HepG2 (cell line): Measurements from ENCODE around the gene FANK1. TPM values are rescaled to one million over a fixed set of nuclear protein-coding genes. Genes with fewer than 3 reads are reported as not detected.

Experiments
- ARHGAP35 ChIP-seq: sonication (generic); formaldehyde crosslinking; IDR thresholded peaks from 2 replicates; pipeline ENCODE4 v1.9.0; 2022; ENCODE audit warnings: mild to moderate bottlenecking, inconsistent platforms, moderate library complexity, missing genetic modification reagents, borderline replicate concordance
- BRCA1 ChIP-seq: sonication (generic); formaldehyde crosslinking; IDR thresholded peaks from 2 replicates; pipeline ENCODE4 v1.4.0; 2020; ENCODE audit warnings: missing genetic modification reagents
- CEBPB ChIP-seq: IDR thresholded peaks from 2 replicates; pipeline ENCODE4 v1.6.1; 2011; ENCODE audit warnings: low read depth, low read length, improper control_type of control experiment, borderline replicate concordance
- E2F2 ChIP-seq: sonication (generic); formaldehyde crosslinking; IDR thresholded peaks from 2 replicates; pipeline ENCODE4 v1.4.0; 2020; ENCODE audit warnings: missing genetic modification reagents, borderline replicate concordance
- FOXA3 ChIP-seq: IDR thresholded peaks from 2 replicates; pipeline ENCODE4 v1.6.1; 2016; ENCODE audit warnings: missing genetic modification reagents, missing compliant biosample characterization
- GPBP1L1 ChIP-seq: sonication (generic); formaldehyde crosslinking; IDR thresholded peaks from 2 replicates; pipeline ENCODE4 v1.5.0; 2020; ENCODE audit warnings: mild to moderate bottlenecking, missing genetic modification reagents
- MLX ChIP-seq: IDR thresholded peaks from 2 replicates; pipeline ENCODE4 v1.6.1; 2016
- MTF1 ChIP-seq: sonication (generic); formaldehyde crosslinking; IDR thresholded peaks from 2 replicates; pipeline ENCODE4 v1.5.0; 2020; ENCODE audit warnings: missing genetic modification reagents
- MXD1 ChIP-seq: sonication (generic); formaldehyde crosslinking; IDR thresholded peaks from 2 replicates; pipeline ENCODE4 v1.4.0; 2020; ENCODE audit warnings: mild to moderate bottlenecking, missing genetic modification reagents
- NCOR1 ChIP-seq: fragments of 200-600 bp; sonication (generic); IDR thresholded peaks from 2 replicates; pipeline ENCODE4 v1.7.0; 2017; ENCODE audit warnings: antibody characterized with exemption, low read length, borderline replicate concordance
- SRSF1 ChIP-seq: fragments of 200-400 bp; formaldehyde crosslinking; optimal IDR thresholded peaks from 2 replicates; pipeline ENCODE3; 2017; ENCODE audit warnings: mild to moderate bottlenecking, low read depth, low read length, moderate library complexity
- TIGD3 ChIP-seq: sonication (generic); formaldehyde crosslinking; IDR thresholded peaks from 2 replicates; pipeline ENCODE4 v1.5.1; 2020; ENCODE audit warnings: mild to moderate bottlenecking, missing genetic modification reagents, borderline replicate concordance
- USF2 ChIP-seq, 2 experiments: sonication (generic) in 1 of 2; formaldehyde crosslinking in 1 of 2; IDR thresholded peaks; 2 replicates each; pipeline versions ENCODE4 v1.5.1 to v1.6.1; 2011 to 2020; ENCODE audit warnings: borderline replicate concordance in 1 of 2, low read depth in 1 of 2, low read length in 1 of 2, mild to moderate bottlenecking in 1 of 2, missing genetic modification reagents in 1 of 2, moderate library complexity in 1 of 2
- ZFP41 ChIP-seq: sonication (generic); formaldehyde crosslinking; IDR thresholded peaks from 2 replicates; pipeline ENCODE4 v1.4.0; 2020; ENCODE audit warnings: mild to moderate bottlenecking, missing genetic modification reagents, borderline replicate concordance
- ZMYM2 ChIP-seq: sonication (generic); formaldehyde crosslinking; IDR thresholded peaks from 2 replicates; pipeline ENCODE4 v1.8.0; 2022; ENCODE audit warnings: mild to moderate bottlenecking, missing genetic modification reagents
- ZNF350 ChIP-seq: sonication (generic); formaldehyde crosslinking; IDR thresholded peaks from 2 replicates; pipeline ENCODE4 v1.4.0; 2020; ENCODE audit warnings: mild to moderate bottlenecking, low read depth, missing genetic modification reagents, borderline replicate concordance
- ZNF816 ChIP-seq: sonication (generic); formaldehyde crosslinking; IDR thresholded peaks from 2 replicates; pipeline ENCODE4 v1.8.0; 2022; ENCODE audit warnings: missing genetic modification reagents, mild to moderate bottlenecking, borderline replicate concordance
- polyA plus RNA-seq, 8 experiments: library from polyadenylated mRNA; depleted of rRNA in 3 of 8; stranded (reverse) in 7 of 8; unstranded in 1 of 8; fragments of >200 nt; fragmentation: Illumina TruSeq in 4 of 8; extraction: Trizol in 4 of 8; gene quantifications; 2 replicates each; pipeline versions ENCODE4 v1.2.1 to v1.2.3, GENCODE V29; 2011 to 2016; ENCODE audit warnings: low read depth in 4 of 8, missing spikeins in 1 of 8, mixed read lengths in 1 of 8; ENCODE audit not compliant: insufficient read depth in 1 of 8
- total RNA-seq, 5 experiments: library from RNA; depleted of rRNA; stranded (reverse); fragments of >200 nt; fragmentation: Illumina TruSeq; extraction: Trizol; gene quantifications; 2 replicates each; pipeline ENCODE4 v1.2.3, GENCODE V29; 2016; ENCODE audit warnings: low read depth in 1 of 5

The FANK1 gene
- total and polyA plus RNA-seq, 2 of the 13 experiments (the other 11 are each of a cell fraction or from before 2014, with no cell fraction given): 0.22 TPM; not detected in 1

- TF ChIP-seq TIGD3 (CRISPR knock-in tag): no peak
- no peak for TF ChIP-seq BRCA1
- no peak for TF ChIP-seq GPBP1L1 (CRISPR knock-in tag)
- TF ChIP-seq MXD1 (CRISPR knock-in tag): no peak
- no peak for TF ChIP-seq ZMYM2
- TF ChIP-seq ZFP41: no peak
- TF ChIP-seq MLX (CRISPR knock-in tag): 0 out of 2 replicates have a peak, but pooled peaks have one; percentile 25
- peak; percentile 72 for TF ChIP-seq FOXA3 (CRISPR knock-in tag)
- TF ChIP-seq SRSF1: no peak
- peak; percentile 41; the same call in 1 of the 2 replicates for TF ChIP-seq NCOR1
- TF ChIP-seq CEBPB: peak; percentile 49; the same call in 1 of the 2 replicates
- TF ChIP-seq MTF1: no peak
- TF ChIP-seq ARHGAP35: no peak
- no peak for TF ChIP-seq ZNF816 (CRISPR knock-in tag)
- no peak for TF ChIP-seq E2F2 (CRISPR knock-in tag)
- TF ChIP-seq ZNF350: no peak
- TF ChIP-seq USF2 (IDR thresholded peaks at IDR 0.05; ENCODE audit: low read depth, low read length): no peak
- TF ChIP-seq USF2 (CRISPR knock-in tag; IDR thresholded peaks at IDR 0.05; ENCODE audit: borderline replicate concordance): no peak
Measured at GRCh38 chr10:125951290-125951689, 54.9 kb downstream of the FANK1 start (continued).
